Activated gamma-delta T cell treated with anti-CD3 and anti-CD28 coated beads, Interleukin-2, amount 50 U/mL, for 16 hours (primary cell): ENCODE data around the gene HS3ST3A1.
"Not testable (repeated sequence)": the region's sequence is repeated elsewhere in the genome, so short reads cannot be mapped to it uniquely, and the experiment has no call there.

Experiments
- DNase-seq: peaks from one replicate; pipeline ENCODE4 v3.0.0-alpha.2; 2020; ENCODE audit warnings: low read depth

Gene HS3ST3A1

GRCh38 chr17:13575922-13576419, 25.8 kb downstream of the HS3ST3A1 start:
- DNase-seq = no peak

GRCh38 chr17:13575466-13575865, 26.3 kb downstream of the HS3ST3A1 start:
- no peak for DNase-seq

DNA sequence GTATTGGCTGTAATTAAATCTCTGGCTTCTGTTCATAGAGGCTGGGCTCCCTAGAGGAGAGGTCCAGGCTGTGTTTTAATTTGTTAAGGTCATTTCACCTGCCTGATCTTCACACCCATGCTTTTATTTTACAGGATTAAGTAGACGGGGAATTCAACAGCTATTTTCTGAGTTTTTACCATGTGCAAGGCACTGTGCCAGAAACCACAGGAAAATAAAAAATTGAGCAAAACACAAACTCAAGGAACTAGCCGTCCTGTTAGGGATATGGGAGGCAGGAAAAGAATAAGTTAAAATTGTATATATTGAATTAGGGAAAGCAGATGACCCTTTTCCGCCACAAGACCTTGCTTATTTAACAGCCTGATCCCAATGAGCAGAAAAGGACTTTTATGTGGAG, 29.1 kb downstream of the HS3ST3A1 start:
- no peak for DNase-seq

DNA sequence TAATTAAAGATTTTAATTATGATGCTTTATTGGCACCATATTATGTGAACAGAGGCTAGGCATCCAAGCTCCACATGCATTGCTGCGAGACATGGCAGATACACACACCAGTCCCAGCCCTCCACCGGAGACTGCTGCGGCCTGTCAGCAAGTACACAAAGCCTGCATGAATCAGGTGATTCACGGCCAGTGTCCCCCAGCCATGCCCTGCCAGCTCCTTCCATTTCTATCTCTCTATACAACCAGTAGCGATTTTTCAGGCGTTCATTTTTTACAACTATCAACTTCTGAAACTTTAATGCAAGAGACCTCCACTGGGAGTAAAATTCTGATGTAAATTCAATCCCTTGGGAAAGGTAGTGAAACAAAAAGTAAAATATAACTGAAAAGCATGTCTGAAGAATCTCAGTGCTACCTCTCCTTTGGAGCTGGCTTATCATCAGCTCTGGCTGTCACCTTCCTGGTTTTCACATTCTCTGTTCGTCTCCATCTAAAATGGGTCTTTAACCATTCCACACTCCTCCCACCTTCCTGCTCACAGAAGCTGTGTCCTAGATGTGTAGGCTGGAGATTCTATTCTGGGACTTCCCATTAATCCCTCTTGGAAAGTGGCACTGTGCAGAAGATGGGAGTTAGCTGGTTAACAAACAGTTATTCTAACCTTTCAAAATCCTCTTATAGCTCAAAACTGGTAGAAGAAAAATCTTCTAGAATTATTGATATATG, 32.2 kb downstream of the HS3ST3A1 start:
- DNase-seq = no peak

- DNase-seq = no peak
These were observed 32.9 kb downstream of the HS3ST3A1 start for GRCh38 chr17:13568582-13569397.

DNA sequence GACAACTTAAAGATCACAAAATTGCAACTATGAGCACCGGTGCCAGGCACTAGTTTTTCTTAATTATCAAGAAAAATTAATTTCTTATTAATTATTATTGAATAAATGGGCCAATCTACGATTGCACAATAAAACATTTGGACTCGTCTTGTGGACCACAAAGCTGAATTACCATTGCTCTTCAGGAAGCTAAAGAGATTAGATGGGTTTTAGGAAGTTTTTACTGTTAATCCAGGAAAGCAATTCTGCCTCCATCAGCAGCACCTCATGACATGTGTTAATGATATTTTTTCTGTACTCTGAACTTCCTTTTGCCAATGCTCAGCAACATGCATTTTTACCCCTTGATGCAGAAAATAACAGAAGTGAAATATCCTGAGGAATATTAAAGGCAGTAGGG, 37.9 kb downstream of the HS3ST3A1 start:
- no peak for DNase-seq

- no peak for DNase-seq
These were observed 39.4 kb downstream of the HS3ST3A1 start for GRCh38 chr17:13562271-13562800.

DNA sequence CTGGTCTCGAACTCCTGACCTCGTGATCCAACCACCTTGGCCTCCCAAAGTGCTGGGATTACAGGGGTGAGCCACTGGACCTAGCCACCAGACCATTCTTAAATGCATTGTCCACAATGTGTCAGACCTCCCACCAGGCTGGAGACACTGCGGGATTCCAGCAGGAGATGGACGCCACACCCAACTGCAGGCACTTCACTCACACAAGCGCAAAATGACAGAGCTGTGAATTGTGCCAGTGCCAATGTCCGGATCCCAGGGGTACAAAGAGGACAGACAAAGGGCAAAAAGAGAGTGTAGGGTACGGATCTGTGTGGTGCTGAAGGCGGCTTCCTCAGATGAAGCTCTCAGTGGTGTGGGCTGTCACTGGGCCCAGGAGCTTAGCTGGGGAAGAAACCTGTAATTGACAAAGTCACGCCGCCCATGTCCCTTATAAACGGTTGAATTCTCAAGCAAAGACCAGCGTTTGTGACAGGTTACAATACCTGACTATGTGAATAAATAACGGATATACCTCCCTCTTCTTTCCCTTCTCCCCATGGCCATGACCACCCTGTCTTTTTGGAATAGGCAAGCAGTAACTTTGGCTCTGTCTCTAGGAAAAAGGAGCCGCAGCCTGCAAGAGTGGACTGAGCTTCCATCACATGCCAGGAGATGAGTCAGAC, 40.0 kb downstream of the HS3ST3A1 start:
- no peak for DNase-seq

DNA sequence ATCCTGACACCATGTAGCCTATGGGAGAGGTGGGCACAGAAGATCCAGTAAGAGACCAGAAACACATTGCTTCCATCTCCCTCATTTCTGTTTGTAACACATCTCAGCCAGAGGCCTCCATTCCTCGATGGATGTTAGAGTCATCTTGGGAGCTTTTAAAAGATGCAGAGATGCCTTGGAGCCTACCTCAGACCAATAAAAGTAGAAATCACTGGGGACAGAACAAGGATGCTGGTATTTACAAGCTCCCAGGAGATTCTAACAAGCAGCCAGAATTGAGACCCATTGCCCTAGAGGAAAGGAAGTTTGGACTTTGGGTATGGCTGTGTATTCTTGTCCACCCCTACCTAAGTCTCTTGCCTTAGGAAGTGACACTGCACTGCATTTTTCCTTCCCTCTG, 40.8 kb downstream of the HS3ST3A1 start:
- DNase-seq = no peak

- no peak for DNase-seq
These were observed 43.1 kb downstream of the HS3ST3A1 start for GRCh38 chr17:13558588-13558987.

DNA sequence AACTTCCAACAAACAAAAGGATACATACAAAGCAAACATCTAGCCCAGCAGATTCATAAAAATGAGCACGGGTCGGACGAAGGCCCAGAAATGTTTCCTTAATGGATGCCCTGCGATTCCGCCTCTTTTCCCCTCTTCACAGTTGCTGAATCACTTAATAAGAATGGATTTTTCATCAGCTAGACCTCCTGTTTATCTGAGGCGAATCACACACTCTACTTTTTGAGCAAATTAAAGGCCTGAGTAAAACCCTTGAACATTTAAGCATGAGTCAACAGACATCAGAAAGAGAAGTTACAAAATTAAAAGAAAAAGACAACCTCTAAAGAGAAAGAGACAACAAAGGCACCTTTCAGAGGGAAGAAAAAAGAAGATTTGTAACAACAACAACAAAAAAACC, 44.7 kb downstream of the HS3ST3A1 start:
- DNase-seq = no peak

DNA sequence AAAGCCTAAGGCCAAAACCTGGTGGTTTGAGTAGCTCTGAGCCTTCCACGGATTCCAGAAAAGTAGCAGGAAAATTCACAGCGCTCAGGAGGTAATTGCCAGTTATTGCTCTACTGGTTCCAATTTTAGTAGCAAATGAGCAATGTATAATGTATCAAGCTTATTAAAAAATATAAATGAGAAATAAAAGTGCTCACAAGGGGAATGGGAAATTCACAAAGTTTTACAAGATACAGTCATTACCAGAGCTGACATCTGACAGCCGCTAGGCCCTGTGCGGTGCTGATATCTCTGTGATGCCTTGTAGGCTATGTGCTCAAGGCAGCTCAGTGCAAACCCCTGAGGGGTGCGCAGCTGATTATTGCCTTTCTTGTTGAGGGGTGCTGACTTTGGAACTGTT, 47.5 kb downstream of the HS3ST3A1 start:
- no peak for DNase-seq

- no peak for DNase-seq
These were observed 51.4 kb downstream of the HS3ST3A1 start for GRCh38 chr17:13550291-13550690.

DNA sequence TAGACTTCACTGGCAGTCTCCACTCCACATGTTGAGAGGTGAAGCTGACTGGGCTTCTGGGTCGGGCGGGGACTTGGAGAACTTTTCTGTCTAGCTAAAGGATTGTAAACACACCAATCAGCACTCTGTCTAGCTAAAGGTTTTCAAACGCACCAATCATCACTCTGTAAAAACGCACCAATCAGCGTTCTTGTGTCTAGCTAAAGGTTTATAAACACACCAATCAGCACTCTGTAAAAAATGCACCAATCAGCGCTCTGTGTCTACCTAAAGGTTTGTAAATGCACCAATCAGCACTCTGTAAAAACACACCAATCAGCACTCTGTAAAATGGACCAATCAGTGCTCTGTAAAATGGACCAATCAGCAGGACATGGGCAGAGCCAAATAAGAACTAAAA, 53.2 kb downstream of the HS3ST3A1 start:
- not testable (repeated sequence) for DNase-seq

GRCh38 chr17:13546851-13547250, 54.9 kb downstream of the HS3ST3A1 start:
- DNase-seq = no peak

- no peak for DNase-seq
These were observed 55.8 kb downstream of the HS3ST3A1 start for GRCh38 chr17:13545941-13546340.

DNA sequence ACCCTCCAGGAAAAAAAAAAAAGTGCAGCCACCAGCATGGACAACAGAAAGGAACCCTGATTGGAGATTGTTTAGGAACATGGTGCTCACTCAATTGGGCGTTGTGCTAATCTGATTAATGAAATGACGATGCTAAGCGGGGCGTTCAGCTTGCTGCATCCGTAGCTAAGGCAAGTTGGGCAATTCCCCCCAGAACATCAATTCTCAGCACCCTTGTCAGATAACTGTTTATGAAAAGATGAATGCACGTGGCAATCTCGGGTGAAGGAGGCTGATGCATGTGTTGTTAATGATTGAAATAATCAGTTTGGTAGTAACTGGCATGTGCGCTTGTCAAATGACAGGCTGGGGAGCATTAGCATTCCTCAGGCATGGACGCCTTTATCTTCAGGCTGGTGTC, 57.0 kb downstream of the HS3ST3A1 start:
- DNase-seq = no peak

GRCh38 chr17:13544292-13544691, 57.4 kb downstream of the HS3ST3A1 start:
- DNase-seq = no peak

- no peak for DNase-seq
These were observed 59.1 kb downstream of the HS3ST3A1 start for GRCh38 chr17:13542636-13543035.

- DNase-seq = no peak
These were observed 60.7 kb downstream of the HS3ST3A1 start for GRCh38 chr17:13541032-13541480.

GRCh38 chr17:13540546-13540945, 61.2 kb downstream of the HS3ST3A1 start:
- no peak for DNase-seq

DNA sequence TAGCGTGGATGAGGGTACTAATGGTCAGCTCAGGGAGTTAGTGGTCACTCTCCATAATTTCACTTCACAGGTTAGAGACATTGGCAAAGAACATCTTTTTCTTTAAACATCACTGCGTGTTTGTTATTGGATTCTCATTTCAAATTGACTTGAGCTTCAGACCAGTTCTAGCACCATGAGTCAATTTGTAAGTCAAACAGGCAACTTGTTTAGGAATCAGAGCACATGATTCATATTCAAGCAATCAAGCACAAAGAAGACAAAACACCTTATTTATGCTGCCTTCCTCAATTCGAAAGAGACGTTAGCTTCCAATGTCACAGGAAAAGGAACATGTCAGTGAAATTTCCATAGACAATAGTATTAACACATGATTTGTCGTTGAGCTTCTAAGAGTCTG, 62.3 kb downstream of the HS3ST3A1 start:
- DNase-seq = no peak
